ENCODE data around the gene RELN.

- TF ChIP-seq TAF1 (IDR thresholded peaks at IDR 0.05; ENCODE audit: low read depth, low read length) (no peak), POLR2AphosphoS5 (IDR thresholded peaks at IDR 0.05; ENCODE audit: low read depth, low read length) (no peak), POLR2A (IDR thresholded peaks at IDR 0.05; ENCODE audit: low read depth, low read length) (no peak), PAX5 (IDR thresholded peaks at IDR 0.05; ENCODE audit: insufficient read depth, low read length, severe bottlenecking) (no peak), SPI1 (IDR thresholded peaks at IDR 0.05; ENCODE audit: low read depth, low read length) (no peak), POU2F2 (IDR thresholded peaks at IDR 0.05; ENCODE audit: low read depth, low read length) (no peak)
Observed at GRCh38 chr7:103637726-103638125, 351.7 kb downstream of the RELN start.
